HCT116 (cell line): ENCODE data around the gene EPPIN.

Experiments
- POLR2A ChIP-seq: IDR thresholded peaks from 2 replicates; pipeline ENCODE4 v1.7.0; 2011; ENCODE audit warnings: borderline replicate concordance; ENCODE audit not compliant: insufficient read depth, insufficient read length; ENCODE audit errors: extremely low read depth
- SP1 ChIP-seq: IDR thresholded peaks from 2 replicates; pipeline ENCODE4 v1.6.1; 2012; ENCODE audit warnings: low read depth
- TF ChIP-seq, protein P1 (sequence below), 3 experiments: fragments of 200-600 bp in 1 of 3; sonication (generic) in 1 of 3; IDR thresholded peaks in 2 of 3; conservative IDR thresholded peaks in 1 of 3; 2 replicates each; pipeline ENCODE4 v1.5.1; 2012 to 2017; ENCODE audit warnings: low read depth in 2 of 3, low read length in 2 of 3, antibody characterized with exemption in 1 of 3, borderline replicate concordance in 1 of 3, control low read depth in 1 of 3, mild to moderate bottlenecking in 1 of 3, mixed read lengths in 1 of 3, mixed run types in 1 of 3, moderate library complexity in 1 of 3; ENCODE audit not compliant: insufficient read depth in 1 of 3

DNA sequence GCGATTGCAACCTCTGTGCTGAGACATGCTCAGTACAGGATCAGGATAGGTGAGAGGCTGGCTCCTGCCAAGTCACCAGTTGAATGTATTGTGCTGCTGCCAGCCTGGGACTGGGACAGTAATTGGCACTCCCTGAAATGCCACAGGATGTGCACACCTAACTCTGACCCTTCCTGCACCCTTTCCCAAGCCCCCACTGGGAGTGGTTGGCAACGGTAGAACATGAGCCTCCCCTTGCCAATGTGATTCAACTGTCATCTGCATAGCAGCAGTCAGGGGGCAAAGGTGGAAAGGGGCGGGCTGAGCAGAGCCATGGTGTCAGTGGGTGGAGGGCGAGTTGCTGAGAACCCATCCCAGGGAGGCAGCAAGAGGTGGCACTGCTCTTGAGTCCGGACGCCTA, 47.2 kb downstream of the EPPIN start:
- no peak for TF ChIP-seq POLR2A
- TF ChIP-seq, protein P1, sequence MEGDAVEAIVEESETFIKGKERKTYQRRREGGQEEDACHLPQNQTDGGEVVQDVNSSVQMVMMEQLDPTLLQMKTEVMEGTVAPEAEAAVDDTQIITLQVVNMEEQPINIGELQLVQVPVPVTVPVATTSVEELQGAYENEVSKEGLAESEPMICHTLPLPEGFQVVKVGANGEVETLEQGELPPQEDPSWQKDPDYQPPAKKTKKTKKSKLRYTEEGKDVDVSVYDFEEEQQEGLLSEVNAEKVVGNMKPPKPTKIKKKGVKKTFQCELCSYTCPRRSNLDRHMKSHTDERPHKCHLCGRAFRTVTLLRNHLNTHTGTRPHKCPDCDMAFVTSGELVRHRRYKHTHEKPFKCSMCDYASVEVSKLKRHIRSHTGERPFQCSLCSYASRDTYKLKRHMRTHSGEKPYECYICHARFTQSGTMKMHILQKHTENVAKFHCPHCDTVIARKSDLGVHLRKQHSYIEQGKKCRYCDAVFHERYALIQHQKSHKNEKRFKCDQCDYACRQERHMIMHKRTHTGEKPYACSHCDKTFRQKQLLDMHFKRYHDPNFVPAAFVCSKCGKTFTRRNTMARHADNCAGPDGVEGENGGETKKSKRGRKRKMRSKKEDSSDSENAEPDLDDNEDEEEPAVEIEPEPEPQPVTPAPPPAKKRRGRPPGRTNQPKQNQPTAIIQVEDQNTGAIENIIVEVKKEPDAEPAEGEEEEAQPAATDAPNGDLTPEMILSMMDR (IDR thresholded peaks at IDR 0.05 in 2 of 3, conservative IDR thresholded peaks at IDR 0.05 in 1 of 3; ENCODE audit: borderline replicate concordance in 1 of 3, insufficient read depth in 1 of 3, low read depth in 2 of 3, low read length in 2 of 3): no peak
- no peak for TF ChIP-seq SP1
